GM12873 (cell line): ENCODE results near the gene ACSM3.

Experiments
- TF ChIP-seq, protein P1 (sequence below): IDR thresholded peaks from 2 replicates; pipeline ENCODE4 v1.5.1; 2012; ENCODE audit warnings: low read depth, mild to moderate bottlenecking, moderate library complexity, low read length, control low read depth; ENCODE audit not compliant: insufficient read depth; ENCODE audit errors: missing control alignments

Gene ACSM3

GRCh38 chr16:20746461-20746860, 17.4 kb upstream of the ACSM3 start:
- TF ChIP-seq, protein P1, sequence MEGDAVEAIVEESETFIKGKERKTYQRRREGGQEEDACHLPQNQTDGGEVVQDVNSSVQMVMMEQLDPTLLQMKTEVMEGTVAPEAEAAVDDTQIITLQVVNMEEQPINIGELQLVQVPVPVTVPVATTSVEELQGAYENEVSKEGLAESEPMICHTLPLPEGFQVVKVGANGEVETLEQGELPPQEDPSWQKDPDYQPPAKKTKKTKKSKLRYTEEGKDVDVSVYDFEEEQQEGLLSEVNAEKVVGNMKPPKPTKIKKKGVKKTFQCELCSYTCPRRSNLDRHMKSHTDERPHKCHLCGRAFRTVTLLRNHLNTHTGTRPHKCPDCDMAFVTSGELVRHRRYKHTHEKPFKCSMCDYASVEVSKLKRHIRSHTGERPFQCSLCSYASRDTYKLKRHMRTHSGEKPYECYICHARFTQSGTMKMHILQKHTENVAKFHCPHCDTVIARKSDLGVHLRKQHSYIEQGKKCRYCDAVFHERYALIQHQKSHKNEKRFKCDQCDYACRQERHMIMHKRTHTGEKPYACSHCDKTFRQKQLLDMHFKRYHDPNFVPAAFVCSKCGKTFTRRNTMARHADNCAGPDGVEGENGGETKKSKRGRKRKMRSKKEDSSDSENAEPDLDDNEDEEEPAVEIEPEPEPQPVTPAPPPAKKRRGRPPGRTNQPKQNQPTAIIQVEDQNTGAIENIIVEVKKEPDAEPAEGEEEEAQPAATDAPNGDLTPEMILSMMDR: no peak

DNA sequence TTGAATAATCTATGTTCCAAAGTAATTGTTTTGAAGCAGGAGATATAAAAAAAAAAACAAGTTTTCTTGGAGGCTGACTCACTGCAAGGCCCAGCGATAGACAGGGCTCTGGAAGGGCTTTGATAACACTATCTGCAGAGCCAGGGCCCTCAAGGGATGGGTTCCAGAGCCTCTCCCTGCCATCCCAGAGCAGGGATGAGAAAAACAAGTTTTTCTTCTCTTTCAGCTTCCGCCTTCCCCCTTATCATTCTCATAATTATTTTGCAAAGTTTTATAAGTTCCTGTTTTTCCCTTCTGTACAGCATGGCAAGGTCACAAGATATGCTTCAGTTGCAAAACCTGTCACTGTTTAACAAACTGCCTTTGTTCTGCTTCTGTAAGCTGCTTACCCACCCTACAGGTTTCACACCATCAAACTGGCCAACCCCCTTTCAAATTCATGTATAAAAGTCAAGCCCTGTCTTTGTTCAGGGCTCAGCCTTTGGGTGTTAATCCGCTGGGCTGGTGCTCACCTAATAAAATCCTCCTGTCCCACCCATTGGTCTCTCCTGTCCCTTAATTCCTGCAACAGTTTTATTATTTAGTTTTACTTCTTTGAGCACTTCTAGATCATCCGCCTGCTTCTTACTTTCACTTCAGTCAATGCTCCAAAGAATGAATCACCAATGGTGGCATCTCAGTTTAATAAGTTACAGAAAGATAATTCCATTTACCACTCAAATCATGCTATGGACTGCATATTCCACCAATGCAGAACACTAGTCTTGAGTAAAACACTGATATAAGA, 16.6 kb upstream of the ACSM3 start:
- TF ChIP-seq, protein P1: no peak

GRCh38 chr16:20749474-20749873, 14.3 kb upstream of the ACSM3 start:
- TF ChIP-seq, protein P1: no peak

DNA sequence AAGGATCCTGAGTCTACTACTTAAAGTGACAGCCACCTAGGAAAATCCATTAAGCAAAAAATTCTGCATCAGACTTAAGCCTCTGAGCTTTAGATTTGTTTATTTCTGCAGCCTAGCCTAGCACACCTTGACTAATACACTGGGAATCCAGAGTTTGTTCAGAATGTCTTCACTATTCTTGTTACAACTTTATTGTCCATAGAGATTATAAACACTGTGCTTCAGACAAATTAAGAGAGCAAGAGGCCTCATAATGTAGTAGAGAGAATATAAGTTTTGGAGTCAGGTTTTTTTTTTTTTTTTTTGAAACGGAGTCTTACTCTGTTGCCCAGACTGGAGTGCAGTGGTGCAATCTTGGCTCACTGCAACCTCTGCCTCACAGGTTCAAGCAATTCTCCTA, 13.3 kb upstream of the ACSM3 start:
- TF ChIP-seq, protein P1: no peak

GRCh38 chr16:20753727-20754126, 10.1 kb upstream of the ACSM3 start:
- TF ChIP-seq, protein P1: no peak

GRCh38 chr16:20755238-20755637, 8.6 kb upstream of the ACSM3 start:
- TF ChIP-seq, protein P1: no peak

GRCh38 chr16:20760346-20760745, 3.5 kb upstream of the ACSM3 start:
- TF ChIP-seq, protein P1: no peak
